GM18505 (cell line): ENCODE data around the gene MAP3K2.
A peak's percentile ranks its signal among the peaks of the same experiment; 100 is the strongest.

Source experiments
- ATAC-seq: cut with Tn5 transposase; IDR thresholded peaks from one replicate; pipeline ENCODE4 v1.9.1; 2021; ENCODE audit not compliant: unreplicated experiment
- POLR2A ChIP-seq: IDR thresholded peaks from 4 replicates; pipeline ENCODE4 v1.6.1; 2011; ENCODE audit warnings: borderline replicate concordance; ENCODE audit not compliant: insufficient read depth, insufficient read length; ENCODE audit errors: extremely low read depth

Gene MAP3K2

DNA sequence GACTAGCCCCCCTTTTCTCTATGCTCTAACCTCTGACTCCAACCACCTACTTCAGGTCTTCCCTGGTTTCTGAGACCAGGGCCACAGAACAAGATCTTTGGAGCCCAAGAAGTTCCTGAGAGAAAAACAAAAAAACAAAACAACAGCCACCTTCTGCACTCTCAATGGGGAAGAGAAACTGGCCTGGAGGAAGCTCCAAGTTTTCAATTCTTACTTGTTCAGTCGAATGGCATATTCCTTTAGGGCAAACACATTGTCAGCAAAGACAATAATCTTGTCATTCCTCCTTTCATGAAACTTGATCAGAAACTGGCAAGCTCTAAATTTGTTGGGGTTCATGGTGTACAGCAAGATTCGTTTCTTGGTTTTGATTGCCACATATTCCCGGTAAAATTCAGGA is 108.8 kb downstream of the MAP3K2 start:
- no peak for ATAC-seq
- no peak for TF ChIP-seq POLR2A

DNA sequence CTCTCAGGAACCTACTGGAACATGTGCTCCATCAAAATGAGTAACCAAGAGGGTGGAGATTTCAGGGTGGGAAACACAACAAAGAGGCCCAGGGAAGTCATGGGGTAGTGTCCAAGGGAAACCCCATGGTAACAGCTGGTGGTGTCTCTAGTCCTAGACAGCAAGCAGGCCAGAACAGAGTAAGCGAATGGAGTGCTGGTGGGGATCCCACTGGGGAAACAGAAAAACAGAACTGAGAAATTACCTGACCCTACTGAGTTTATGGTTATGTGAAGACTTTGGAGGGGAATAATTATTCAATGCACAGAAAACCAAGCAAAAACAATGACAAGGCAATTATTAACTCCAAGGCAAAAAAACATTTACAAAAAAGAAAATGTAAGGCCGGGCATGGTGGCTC is 110.7 kb downstream of the MAP3K2 start:
- TF ChIP-seq POLR2A = no peak
- peak; percentile 69 for ATAC-seq

DNA sequence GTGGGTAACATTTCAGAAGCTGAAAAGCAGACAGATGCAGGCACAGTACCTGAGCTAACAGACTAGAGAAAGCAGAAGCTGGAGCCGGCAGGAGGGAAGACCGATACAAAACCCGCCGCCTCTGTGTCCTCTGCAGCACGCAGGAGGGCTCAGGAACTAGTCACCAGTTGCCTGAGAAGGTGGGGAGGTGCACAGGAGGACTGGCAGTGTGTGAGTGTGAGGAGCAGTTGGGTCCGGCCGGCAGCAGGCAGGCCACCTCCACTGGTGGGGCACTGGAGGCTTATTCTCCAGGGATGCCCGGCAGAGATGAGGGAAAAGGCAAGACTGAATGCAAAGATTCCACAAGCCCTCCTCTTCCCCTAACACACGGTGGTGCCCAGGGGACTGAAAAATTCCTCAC is 112.0 kb downstream of the MAP3K2 start:
- no peak for TF ChIP-seq POLR2A
- ATAC-seq = no peak

- ATAC-seq = no peak
These were observed 112.4 kb downstream of the MAP3K2 start for GRCh38 chr2:127275356-127275755.

DNA sequence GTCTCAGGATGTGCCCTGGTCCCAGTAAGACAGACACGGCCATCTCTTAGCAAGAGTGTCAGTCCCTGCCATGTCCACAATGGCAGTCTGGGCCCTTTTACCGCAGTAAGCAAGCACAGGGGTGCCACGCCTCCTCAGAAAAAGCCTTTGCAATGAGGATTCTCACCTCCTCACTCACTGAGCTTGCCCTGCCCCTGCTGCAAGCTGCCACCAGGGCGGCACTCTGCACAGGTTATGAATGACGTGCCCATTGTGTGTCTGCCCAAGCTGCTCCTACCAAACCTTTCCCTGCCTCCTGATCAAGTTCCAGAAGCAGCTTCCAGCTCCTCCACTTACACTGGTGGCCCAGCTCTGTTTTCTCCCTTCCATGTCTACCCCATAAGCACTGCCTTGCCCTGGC is 117.1 kb downstream of the MAP3K2 start:
- no peak for ATAC-seq

More at GRCh38 chr2:127275356-127275755, 112.4 kb downstream of the MAP3K2 start:
- TF ChIP-seq POLR2A = no peak

GRCh38 chr2:127261804-127262406 is 125.9 kb downstream of the MAP3K2 start:
- no peak for ATAC-seq
- TF ChIP-seq POLR2A = no peak

More for the DNA sequence above, 117.1 kb downstream of the MAP3K2 start:
- TF ChIP-seq POLR2A = no peak

GRCh38 chr2:127259355-127259754 is 128.4 kb downstream of the MAP3K2 start:
- TF ChIP-seq POLR2A = no peak
- ATAC-seq = no peak

GRCh38 chr2:127256866-127257265 is 130.9 kb downstream of the MAP3K2 start:
- TF ChIP-seq POLR2A = no peak
- no peak for ATAC-seq

DNA sequence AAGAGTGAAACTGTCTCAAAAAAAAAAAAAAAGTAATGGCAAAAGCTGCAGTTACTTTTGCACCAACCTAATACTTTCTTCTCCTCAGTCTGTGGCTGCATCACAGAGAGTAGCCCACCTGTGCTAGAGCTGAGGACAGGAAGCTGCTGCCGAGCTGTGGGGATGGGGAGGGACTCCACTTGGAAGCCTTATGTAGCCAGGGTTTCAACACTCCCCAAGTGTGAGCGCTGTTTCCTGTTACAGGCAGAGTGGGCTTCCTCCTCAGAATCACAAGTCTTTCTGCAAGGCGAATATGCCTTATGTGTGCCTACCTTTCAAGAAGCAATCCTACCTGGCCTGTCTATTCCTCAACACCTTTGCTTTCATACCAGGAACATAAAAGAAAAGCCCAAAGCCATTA is 131.4 kb downstream of the MAP3K2 start:
- no peak for TF ChIP-seq POLR2A
- no peak for ATAC-seq

- no peak for TF ChIP-seq POLR2A
- ATAC-seq = no peak
These were observed 132.1 kb downstream of the MAP3K2 start for GRCh38 chr2:127255721-127256120.

DNA sequence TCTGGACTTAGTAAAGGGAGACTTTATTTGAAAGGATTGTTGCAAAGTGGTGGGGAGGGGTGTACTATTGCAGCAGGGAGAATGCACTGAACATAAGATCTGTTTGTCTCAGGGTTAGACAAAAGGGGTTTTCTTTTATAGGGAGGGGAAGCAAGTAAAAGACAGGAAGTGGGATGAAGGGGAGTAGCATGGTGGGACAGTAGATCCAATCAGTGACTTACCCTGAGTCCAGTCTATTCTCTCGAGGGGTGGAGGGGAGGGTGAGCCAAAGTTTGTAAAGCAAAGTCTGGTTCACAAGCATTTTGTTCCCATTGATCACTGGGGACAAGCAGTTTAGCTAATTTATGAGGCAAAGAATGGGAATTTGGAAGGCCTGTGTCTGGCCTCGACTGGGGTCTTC is 132.6 kb downstream of the MAP3K2 start:
- no peak for TF ChIP-seq POLR2A
- ATAC-seq = no peak

- TF ChIP-seq POLR2A = no peak
- ATAC-seq = no peak
These were observed 133.3 kb downstream of the MAP3K2 start for GRCh38 chr2:127254386-127254981.
